PC-9 (cell line): ENCODE measurements around the gene C3. TPM values are rescaled to one million over a fixed set of nuclear protein-coding genes. Genes with fewer than 3 reads are reported as not detected.

Experiments used
- BruUV-seq: library from RNA; stranded (reverse); fragments of 400-500 nt; replicated peaks from 2 replicates; lab custom pipeline; 2021; lab: Mats Ljungman, UMichigan
- CTCF ChIA-PET: fragments of 300-600 bp; sonication (Branson Sonifier 250); formaldehyde crosslinking; loops from one replicate; lab custom pipeline; 2022; ENCODE audit warnings: antibody characterized with exemption; lab: Charles Lee
- POLR2A ChIA-PET: fragments of 300-600 bp; sonication (Branson Sonifier 250); formaldehyde crosslinking; loops from one replicate; lab custom pipeline; 2022; ENCODE audit warnings: antibody characterized with exemption; ENCODE audit not compliant: unreplicated experiment; lab: Charles Lee
- DNase-seq, 2 experiments: peaks; one replicate each; pipeline versions ENCODE4 v3.0.0 to v3.0.0-alpha.2; 2015 to 2022; ENCODE audit warnings: mixed read lengths in 1 of 2
- H2AFZ ChIP-seq: fragments of 200-600 bp; sonication (generic); 2 replicates; pipeline ENCODE4 v1.8.1; 2017; ENCODE audit warnings: antibody characterized with exemption
- H3F3A ChIP-seq: fragments of 200-600 bp; sonication (generic); 2 replicates; pipeline ENCODE4 v1.8.1; 2017; ENCODE audit warnings: antibody characterized with exemption, mild to moderate bottlenecking, low read depth; ENCODE audit not compliant: insufficient read depth
- H3K27ac ChIP-seq: fragments of 200-600 bp; sonication (generic); 2 replicates; pipeline ENCODE4 v1.6.1; 2016; ENCODE audit warnings: mixed run types
- H3K27me3 ChIP-seq: fragments of 200-600 bp; sonication (generic); 2 replicates; pipeline ENCODE4 v1.6.1; 2016; ENCODE audit warnings: low read depth, mixed run types; ENCODE audit not compliant: insufficient read depth
- H3K36me3 ChIP-seq: fragments of 200-600 bp; sonication (generic); 2 replicates; pipeline ENCODE4 v1.6.1; 2016; ENCODE audit warnings: low read depth, mixed run types
- H3K4me1 ChIP-seq: fragments of 200-600 bp; sonication (generic); replicated peaks from 2 replicates; pipeline ENCODE4 v1.6.1; 2016; ENCODE audit warnings: mixed run types; ENCODE audit not compliant: insufficient read depth
- H3K4me2 ChIP-seq: fragments of 200-600 bp; sonication (generic); 2 replicates; pipeline ENCODE4 v1.6.1; 2017; ENCODE audit warnings: mixed run types
- H3K4me3 ChIP-seq: fragments of 200-600 bp; sonication (generic); 2 replicates; pipeline ENCODE4 v1.6.1; 2016; ENCODE audit warnings: mixed run types
- H3K79me2 ChIP-seq: fragments of 200-600 bp; sonication (generic); 2 replicates; pipeline ENCODE4 v1.6.1; 2017; ENCODE audit warnings: low read depth, mixed run types
- H3K9me2 ChIP-seq: fragments of 200-600 bp; sonication (generic); 2 replicates; pipeline ENCODE4 v1.8.1; 2017; ENCODE audit warnings: mild to moderate bottlenecking; ENCODE audit not compliant: insufficient read depth
- H3K9me3 ChIP-seq: fragments of 200-600 bp; sonication (generic); 2 replicates; pipeline ENCODE4 v1.8.1; 2016; ENCODE audit warnings: low read depth; ENCODE audit not compliant: insufficient read depth
- H4K20me1 ChIP-seq: fragments of 200-600 bp; sonication (generic); 2 replicates; pipeline ENCODE4 v1.8.1; 2017; ENCODE audit not compliant: insufficient read depth
- EZH2 ChIP-seq: fragments of 200-600 bp; sonication (generic); IDR thresholded peaks from 2 replicates; pipeline ENCODE4 v1.8.0; 2017; ENCODE audit warnings: antibody characterized with exemption, low read depth
- intact Hi-C: fragments of 100-400 bp; cut with micrococcal nuclease; formaldehyde crosslinking; loops from one replicate; pipeline ENCODE4 v1.10.0; 2022; ENCODE audit not compliant: unreplicated experiment
- total RNA-seq: library from RNA; stranded (reverse); gene quantifications from 2 replicates; pipeline ENCODE4 v1.2.3, GENCODE V29; 2021
- TF ChIP-seq, protein P1 (sequence below): fragments of 200-600 bp; sonication (generic); conservative IDR thresholded peaks from 2 replicates; pipeline ENCODE4 v1.6.1; 2017; ENCODE audit warnings: mixed run types, antibody characterized with exemption, mild to moderate bottlenecking, moderate library complexity

The C3 gene
- total RNA-seq, 1 experiment from 2014 or later = 130 TPM

DNA sequence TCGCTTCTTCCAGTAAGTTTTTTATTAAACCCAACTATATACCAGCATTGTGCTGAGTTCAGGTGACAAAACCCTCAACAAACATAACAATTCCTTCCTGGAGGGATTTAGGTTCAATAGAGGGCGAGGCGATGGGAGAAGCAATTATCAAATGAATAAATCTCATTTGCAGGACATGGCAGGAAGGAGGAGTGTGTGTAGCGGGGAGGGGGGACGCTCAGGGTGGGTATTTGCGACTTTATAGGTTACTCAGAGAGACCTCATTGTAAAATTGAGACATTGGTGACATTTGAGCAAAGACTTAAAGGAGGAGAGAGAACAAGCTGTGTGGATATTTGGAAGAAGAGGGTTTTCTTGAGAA, 3.9 kb downstream of the C3 start:
- peaks cover 24% of the 10 kb centered on the region for H3K4me1 ChIP-seq
- POLR2A ChIA-PET = no interaction called here
- no peaks in the 10 kb centered on the region for H4K20me1 ChIP-seq
- BruUV-seq = no TSS peak
- no peaks in the 10 kb centered on the region for H3K9me2 ChIP-seq
- no peak overlapping the region for H3K4me3 ChIP-seq
- TF ChIP-seq EZH2 = no peak
- TF ChIP-seq, protein P1, sequence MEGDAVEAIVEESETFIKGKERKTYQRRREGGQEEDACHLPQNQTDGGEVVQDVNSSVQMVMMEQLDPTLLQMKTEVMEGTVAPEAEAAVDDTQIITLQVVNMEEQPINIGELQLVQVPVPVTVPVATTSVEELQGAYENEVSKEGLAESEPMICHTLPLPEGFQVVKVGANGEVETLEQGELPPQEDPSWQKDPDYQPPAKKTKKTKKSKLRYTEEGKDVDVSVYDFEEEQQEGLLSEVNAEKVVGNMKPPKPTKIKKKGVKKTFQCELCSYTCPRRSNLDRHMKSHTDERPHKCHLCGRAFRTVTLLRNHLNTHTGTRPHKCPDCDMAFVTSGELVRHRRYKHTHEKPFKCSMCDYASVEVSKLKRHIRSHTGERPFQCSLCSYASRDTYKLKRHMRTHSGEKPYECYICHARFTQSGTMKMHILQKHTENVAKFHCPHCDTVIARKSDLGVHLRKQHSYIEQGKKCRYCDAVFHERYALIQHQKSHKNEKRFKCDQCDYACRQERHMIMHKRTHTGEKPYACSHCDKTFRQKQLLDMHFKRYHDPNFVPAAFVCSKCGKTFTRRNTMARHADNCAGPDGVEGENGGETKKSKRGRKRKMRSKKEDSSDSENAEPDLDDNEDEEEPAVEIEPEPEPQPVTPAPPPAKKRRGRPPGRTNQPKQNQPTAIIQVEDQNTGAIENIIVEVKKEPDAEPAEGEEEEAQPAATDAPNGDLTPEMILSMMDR = no peak
- intact Hi-C loops = no loop called here
- no peak overlapping the region for H2AFZ ChIP-seq
- CTCF ChIA-PET = no interaction called here
- peaks cover 15% of the 10 kb centered on the region for H3K79me2 ChIP-seq
- H3K27ac ChIP-seq = no peak overlapping the region
- no peak for DNase-seq
- H3F3A ChIP-seq = peaks cover 14% of the 10 kb centered on the region; the same call in 1 of the 2 replicates
- H3K9me3 ChIP-seq = no peaks in the 10 kb centered on the region
- no peak overlapping the region for H3K4me2 ChIP-seq
- H3K36me3 ChIP-seq = no peaks in the 10 kb centered on the region
- H3K27me3 ChIP-seq = no peaks in the 10 kb centered on the region

DNA sequence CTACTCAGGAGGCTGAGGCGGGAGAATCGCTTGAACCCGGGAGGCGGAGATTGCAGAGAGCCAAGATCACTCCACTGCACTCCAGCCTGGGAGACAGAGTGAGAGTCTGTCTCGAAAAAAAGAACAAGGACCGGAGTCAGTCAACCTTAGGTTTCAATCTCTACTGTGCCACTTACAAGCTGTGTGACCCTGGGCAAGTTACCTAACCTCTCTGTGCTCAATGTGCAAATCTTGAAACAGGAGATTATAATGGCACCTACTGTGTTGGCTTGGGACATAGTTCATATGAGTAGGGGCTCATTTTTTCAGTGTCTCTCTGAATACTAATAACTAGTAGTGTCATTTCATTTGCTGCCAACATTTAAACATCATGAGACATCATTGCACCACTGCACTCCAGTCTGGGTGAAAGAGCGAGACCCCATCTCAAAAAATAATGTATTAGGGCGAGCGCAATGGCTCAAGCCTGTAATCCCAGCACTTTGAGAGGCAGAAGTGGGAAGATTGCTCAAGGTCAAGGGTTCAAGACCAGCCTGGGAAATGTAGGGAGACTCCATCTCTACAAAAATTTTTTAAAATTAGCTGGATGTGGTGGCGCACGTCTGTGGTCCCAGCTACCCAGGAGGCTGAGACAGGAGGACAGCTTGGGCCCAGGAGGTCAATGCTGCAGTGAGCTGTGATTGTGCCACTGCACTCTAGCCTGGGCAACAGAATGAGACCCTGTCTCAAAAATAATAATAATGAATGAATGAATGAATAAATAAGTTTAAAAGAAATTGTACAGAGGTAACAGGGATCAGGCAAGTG, 5.5 kb downstream of the C3 start:
- Histone ChIP-seq H3F3A (peaks cover 8% of the 10 kb centered on the region; the same call in 1 of the 2 replicates), H3K4me1 (peaks cover 9% of the 10 kb centered on the region), H2AFZ (no peak overlapping the region), H3K27ac (no peak overlapping the region), H3K36me3 (no peaks in the 10 kb centered on the region), H3K9me2 (no peaks in the 10 kb centered on the region), H3K27me3 (no peaks in the 10 kb centered on the region), H3K9me3 (no peaks in the 10 kb centered on the region), H3K4me3 (no peak overlapping the region), H3K79me2 (peaks cover 10% of the 10 kb centered on the region), H4K20me1 (no peaks in the 10 kb centered on the region), H3K4me2 (no peak overlapping the region)
- TF ChIP-seq, protein P1 = no peak
- no peak for TF ChIP-seq EZH2
- no TSS peak for BruUV-seq
- ChIA-PET CTCF (interaction anchor here (0.6 kb wide), 1 partner anchor 55 kb away, joined by 14 read pairs; no protein-coding TSS in a partner anchor), POLR2A (no interaction called here)
- no peak for DNase-seq
- intact Hi-C loops = no loop called here

DNA sequence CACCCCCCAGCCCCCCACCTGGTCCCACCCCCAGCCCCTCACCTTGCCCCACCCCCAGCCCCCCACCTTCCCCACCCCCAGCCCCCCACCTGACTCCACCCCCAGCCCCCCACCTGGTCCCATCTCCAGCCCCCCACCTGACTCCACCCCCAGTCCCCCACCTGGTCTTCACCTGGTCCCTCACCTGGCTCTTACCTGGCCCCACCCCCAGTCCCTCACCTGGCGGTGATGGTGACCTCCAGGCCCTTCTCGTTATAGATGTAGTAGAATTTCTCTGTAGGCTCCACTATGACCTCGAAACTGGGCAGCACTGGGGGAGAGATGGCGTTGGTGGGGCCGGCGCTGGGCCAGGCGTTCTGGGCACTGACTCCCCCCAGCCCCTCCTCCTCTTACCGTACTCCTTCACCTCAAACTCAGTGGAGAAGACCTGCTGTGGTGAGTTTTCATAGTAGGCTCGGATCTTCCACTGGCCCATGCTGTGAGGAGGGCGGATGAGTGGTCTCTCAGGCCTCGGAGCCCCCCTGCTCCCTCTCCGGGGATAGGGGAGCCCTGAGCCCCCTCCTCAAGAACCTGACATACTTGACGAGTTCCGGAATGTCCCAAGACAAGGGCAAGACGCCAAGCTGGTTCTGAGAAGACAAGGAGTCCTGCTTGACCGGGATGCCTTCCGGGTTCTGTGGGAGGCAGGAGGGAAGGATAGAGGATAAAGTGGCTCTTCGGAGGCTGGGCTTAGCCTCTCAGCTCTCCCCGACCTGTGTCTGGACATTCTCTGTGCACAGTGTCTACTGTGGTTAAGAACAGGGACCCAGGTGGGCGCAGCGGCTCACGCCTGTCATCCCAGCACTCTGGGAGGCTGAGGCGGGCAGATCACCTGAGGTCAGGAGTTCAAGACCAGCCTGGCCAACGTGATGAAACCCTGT, 6.4 kb downstream of the C3 start:
- CTCF ChIA-PET = interaction anchor here (0.6 kb wide), 1 partner anchor 56 kb away, joined by 14 read pairs; no protein-coding TSS in a partner anchor
- Histone ChIP-seq H4K20me1 (no peaks in the 10 kb centered on the region), H2AFZ (no peak overlapping the region), H3K36me3 (no peaks in the 10 kb centered on the region), H3K27me3 (no peaks in the 10 kb centered on the region), H3K9me2 (no peaks in the 10 kb centered on the region), H3K4me3 (no peak overlapping the region), H3K9me3 (no peaks in the 10 kb centered on the region), H3K27ac (no peak overlapping the region), H3K4me2 (no peak overlapping the region), H3F3A (0 out of 2 replicates have a peak, but pooled peaks cover 4% of the 10 kb centered on the region), H3K79me2 (peaks cover under 1% of the 10 kb centered on the region; the same call in 1 of the 2 replicates), H3K4me1 (0 out of 2 replicates have a peak, but pooled peaks cover under 1% of the 10 kb centered on the region)
- intact Hi-C loops = no loop called here
- no peak for TF ChIP-seq EZH2
- TF ChIP-seq, protein P1 = no peak
- no peak for DNase-seq
- POLR2A ChIA-PET = no interaction called here
- no TSS peak for BruUV-seq
